T-cell (primary cell): ENCODE results near the gene SYP. TPM values are rescaled to one million over a fixed set of nuclear protein-coding genes. Genes with fewer than 3 reads are reported as not detected.

Experiments
- ATAC-seq, 4 experiments: fragments of 200-7000 bp in 3 of 4; fragments of 150-1000 bp in 1 of 4; cut with Tn5 transposase; replicated peaks in 1 of 4; 1 replicate in 3 of 4; 2 replicates in 1 of 4; pipeline ENCODE4 v1.10.0; 2021; ENCODE audit warnings: moderate library complexity in 3 of 4, mild to moderate bottlenecking in 2 of 4, moderate number of reproducible peaks in 1 of 4
- CTCF ChIA-PET, 2 donors: fragments of 300-600 bp; sonication (Branson Sonifier 250); formaldehyde crosslinking; loops; one replicate each; lab custom pipeline; 2022; ENCODE audit warnings: antibody characterized with exemption in 2 of 2; lab: Charles Lee
- POLR2A ChIA-PET, 2 donors: fragments of 300-600 bp; sonication (Branson Sonifier 250); formaldehyde crosslinking; loops; one replicate each; lab custom pipeline; 2022; ENCODE audit warnings: antibody characterized with exemption in 2 of 2; lab: Charles Lee
- DNase-seq, 35 experiments: peaks; one replicate each; pipeline versions ENCODE4 v3.0.0 to v3.0.0-alpha.2; 2013 to 2023
- H3K27ac ChIP-seq: one replicate; pipeline ENCODE4 v1.5.1; 2013; ENCODE audit warnings: low read length
- H3K27me3 ChIP-seq, 2 experiments: replicated peaks in 1 of 2; 1 replicate in 1 of 2; 2 replicates in 1 of 2; pipeline versions ENCODE4 v1.6.1 to v1.7.0; 2013; ENCODE audit warnings: low read length in 1 of 2, mixed read lengths in 1 of 2; ENCODE audit not compliant: control insufficient read depth in 2 of 2, insufficient read depth in 2 of 2; ENCODE audit errors: extremely low read depth in 1 of 2
- H3K36me3 ChIP-seq, 2 donors: 1 replicate in 1 of 2; 2 replicates in 1 of 2; pipeline versions ENCODE4 v1.6.1 to v1.7.0; 2013; ENCODE audit warnings: low read length in 1 of 2; ENCODE audit not compliant: control insufficient read depth in 2 of 2, insufficient read depth in 1 of 2; ENCODE audit errors: extremely low read depth in 1 of 2
- H3K4me1 ChIP-seq, 2 experiments: 1 replicate in 1 of 2; 2 replicates in 1 of 2; pipeline versions ENCODE4 v1.6.1 to v1.7.0; 2013; ENCODE audit warnings: low read length in 2 of 2, mixed read lengths in 1 of 2; ENCODE audit not compliant: insufficient read depth in 2 of 2, control insufficient read depth in 1 of 2; ENCODE audit errors: extremely low read depth in 1 of 2
- H3K4me3 ChIP-seq, 2 donors: 1 replicate in 1 of 2; 2 replicates in 1 of 2; pipeline versions ENCODE4 v1.5.1 to v1.7.0; 2013; ENCODE audit warnings: mild to moderate bottlenecking in 2 of 2, low read length in 1 of 2, moderate library complexity in 1 of 2; ENCODE audit not compliant: control insufficient read depth in 1 of 2; ENCODE audit errors: extremely low read depth in 1 of 2
- H3K9me3 ChIP-seq: 2 replicates; pipeline ENCODE4 v1.7.0; 2013
- H3K27ac Mint-ChIP-seq, 2 donors: one replicate each; pipeline ENCODE4 v1.8.0; 2020 to 2021; ENCODE audit warnings: mild to moderate bottlenecking in 2 of 2, mixed read lengths in 2 of 2
- H3K27me3 Mint-ChIP-seq, 2 donors: one replicate each; pipeline ENCODE4 v1.8.0; 2021 to 2022; ENCODE audit warnings: mixed read lengths in 2 of 2
- H3K36me3 Mint-ChIP-seq: one replicate; pipeline ENCODE4 v1.8.0; 2021; ENCODE audit warnings: mixed read lengths
- H3K4me1 Mint-ChIP-seq, 3 donors: one replicate each; pipeline ENCODE4 v1.8.0; 2020 to 2022; ENCODE audit warnings: mixed read lengths in 3 of 3, mild to moderate bottlenecking in 1 of 3
- H3K4me3 Mint-ChIP-seq, 3 donors: one replicate each; pipeline ENCODE4 v1.8.0; 2020 to 2022; ENCODE audit warnings: mild to moderate bottlenecking in 3 of 3, mixed read lengths in 3 of 3, moderate library complexity in 3 of 3
- H3K9me3 Mint-ChIP-seq, 3 donors: one replicate each; pipeline ENCODE4 v1.8.0; 2020 to 2022; ENCODE audit warnings: mixed read lengths in 3 of 3
- WGBS: methylation state at CpG from one replicate; pipeline ENCODE4 v1.1.5; 2013; ENCODE audit warnings: missing lambda C conversion rate; ENCODE audit not compliant: insufficient coverage; 5-methylcytosine and 5-hydroxymethylcytosine counted together
- total RNA-seq, 35 experiments: library from RNA in 6 of 35; stranded (reverse) in 6 of 35; fragments of 120-200 nt in 1 of 35; gene quantifications; one replicate each; pipeline versions ENCODE4 v1.2.1 to v1.2.4 and lab custom pipeline; 2013 to 2026

Gene SYP
- total RNA-seq (under 1 TPM; 0.53 to 0.89 (median 0.70) TPM), total RNA-seq (lab: John Stamatoyannopoulos, UW) (0.30 to 16.2 (median 0.81) reads per million in 29 experiments)
- total RNA-seq (2013) = 0.90 TPM

DNA sequence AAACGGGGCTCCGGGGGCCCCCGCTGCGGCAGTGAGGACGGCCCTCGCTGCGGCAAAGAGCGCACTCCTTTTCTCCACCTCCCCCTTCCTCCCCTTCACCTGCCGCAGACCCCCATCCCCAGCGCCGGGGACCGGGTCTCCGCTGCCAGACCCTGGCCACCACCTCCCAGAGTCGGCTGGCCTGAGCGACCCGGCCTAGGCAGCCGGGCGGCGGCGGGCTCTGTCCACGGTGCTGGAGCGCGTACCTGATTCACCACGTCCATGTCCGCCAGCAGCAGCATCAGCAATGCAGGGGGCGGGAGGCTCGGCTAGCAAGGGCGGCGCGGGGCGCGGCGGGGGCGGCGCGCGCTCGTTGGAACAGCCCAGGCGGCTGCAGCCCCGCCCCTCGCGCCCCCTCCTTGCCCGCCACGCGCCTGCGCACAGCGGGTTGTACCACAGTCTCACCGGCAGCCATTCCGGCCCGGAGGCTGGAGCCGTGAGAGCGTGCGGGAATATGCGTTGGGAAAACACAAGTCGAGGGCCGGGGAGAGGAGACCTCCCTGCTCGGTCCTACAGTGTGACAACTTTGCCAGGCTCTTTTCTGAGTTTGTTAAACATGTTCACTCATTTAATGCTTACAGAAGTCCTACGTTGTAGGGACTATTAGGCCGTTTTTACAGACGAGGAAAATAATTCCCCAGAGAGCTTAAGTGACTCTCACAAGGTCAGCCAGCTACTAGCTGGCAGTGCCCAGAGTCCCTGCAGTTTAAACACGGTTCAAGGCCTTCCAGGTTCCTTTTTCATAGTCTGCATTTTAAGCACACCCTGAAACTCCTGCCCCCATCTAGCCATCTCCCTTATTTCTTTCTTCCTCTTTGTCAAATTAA lies at the start of gene SYP:
Gene SYP (minus strand): TSS at position 288 of the 866 bp plus-strand sequence. CDS start 7 bp downstream, at position 281.
- peak within 1 kb of the TSS; percentile 74 to 81 for H3K27ac Mint-ChIP-seq
- H3K27me3 ChIP-seq = peaks cover 0 to 6% of the 10 kb centered on the region in 2 experiments
- H3K4me1 Mint-ChIP-seq = peaks cover 8 to 20% (median 17%) of the 10 kb centered on the region in 3 donors
- H3K9me3 ChIP-seq = no peaks in the 10 kb centered on the region
- H3K36me3 ChIP-seq = no peaks in the 10 kb centered on the region
- 0% methylated on average over 11 of the region's 61 CpGs for WGBS
- H3K27me3 Mint-ChIP-seq = peaks cover 0 to 5% of the 10 kb centered on the region in 2 donors
- H3K4me1 ChIP-seq = peaks cover 2 to 19% of the 10 kb centered on the region in 2 experiments
- ATAC-seq = peak; percentile 96 to 99 (median 98)
- peak; percentile 71 to 92 (median 82) for DNase-seq
- peak within 1 kb of the TSS; percentile 11 to 60 (median 51) for H3K4me3 Mint-ChIP-seq
- POLR2A ChIA-PET = interaction anchor here in 1 of 2 donors (0.8 kb wide), 1 partner anchor 69 kb away, joined by 3 read pairs; the partner anchor contains the start of gene PPP1R3F
- peak within 1 kb of the TSS; percentile 4 to 49 for H3K4me3 ChIP-seq
- peaks cover 7% of the 10 kb centered on the region for H3K36me3 Mint-ChIP-seq
- H3K9me3 Mint-ChIP-seq = no peaks in the 10 kb centered on the region
- CTCF ChIA-PET = no interaction called here
- peak within 1 kb of the TSS; percentile 66 for H3K27ac ChIP-seq

DNA sequence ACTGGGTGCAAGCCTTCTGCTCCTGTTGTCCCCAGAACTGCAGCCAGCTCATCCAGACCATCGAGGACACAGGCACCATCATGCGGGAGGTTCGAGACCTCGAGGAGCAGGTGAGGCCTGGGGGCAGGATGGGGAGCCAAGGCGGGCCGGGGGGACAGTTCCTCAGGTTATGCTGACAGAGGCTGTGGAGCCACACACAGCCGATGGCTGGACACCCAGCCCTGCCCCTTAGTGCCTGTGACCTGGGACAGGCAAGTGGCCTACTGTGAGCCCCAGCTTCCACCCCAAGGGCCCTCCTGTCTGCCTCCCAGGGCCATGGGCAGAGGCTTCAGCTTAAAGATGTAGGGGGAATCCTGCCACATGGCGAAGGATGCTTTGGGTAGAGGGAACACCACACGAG lies 49.6 kb upstream of the SYP start:
- ATAC-seq = no peak
- H3K36me3 ChIP-seq = peaks cover 0 to 28% of the 10 kb centered on the region in 2 donors

GRCh38 chrX:49249071-49249470 lies 49.1 kb upstream of the SYP start:
- H3K9me3 ChIP-seq = no peaks in the 10 kb centered on the region
- H3K27ac ChIP-seq = no peak overlapping the region
- Mint-ChIP-seq H3K4me1 (peaks cover 5 to 7% (median 6%) of the 10 kb centered on the region in 3 donors), H3K36me3 (peaks cover 23% of the 10 kb centered on the region), H3K9me3 (no peaks in the 10 kb centered on the region), H3K27ac (no peak overlapping the region), H3K4me3 (no peak overlapping the region), H3K27me3 (peaks cover 0 to 10% of the 10 kb centered on the region in 2 donors)
- no CpG with 5 or more reads among the region's 6 CpGs for WGBS
- DNase-seq (no peak), ATAC-seq (no peak)
- POLR2A ChIA-PET = interaction anchor here in 1 of 2 donors (0.6 to 1.1 kb wide), 3 partner anchors 11 to 98 kb away, joined by 5 to 8 read pairs (median 7); no protein-coding TSS in a partner anchor
- CTCF ChIA-PET = no interaction called here
- peaks cover 0 to 30% of the 10 kb centered on the region in 2 donors for H3K36me3 ChIP-seq
- no peaks in the 10 kb centered on the region for H3K27me3 ChIP-seq
- H3K4me3 ChIP-seq = no peak overlapping the region
- H3K4me1 ChIP-seq = no peaks in the 10 kb centered on the region

More for the DNA sequence above, 49.6 kb upstream of the SYP start:
- Mint-ChIP-seq H3K4me3 (no peak overlapping the region), H3K27ac (no peak overlapping the region), H3K4me1 (peaks cover 5 to 7% (median 6%) of the 10 kb centered on the region in 3 donors), H3K9me3 (no peaks in the 10 kb centered on the region), H3K27me3 (peaks cover 0 to 10% of the 10 kb centered on the region in 2 donors), H3K36me3 (peaks cover 19% of the 10 kb centered on the region)
- ChIA-PET CTCF (no interaction called here), POLR2A (interaction anchor here in 1 of 2 donors (0.6 kb wide), 1 partner anchor 12 kb away, joined by 7 read pairs; no protein-coding TSS in a partner anchor)
- DNase-seq = no peak
- H3K4me3 ChIP-seq = no peak overlapping the region
- H3K4me1 ChIP-seq = no peaks in the 10 kb centered on the region
- no CpG with 5 or more reads among the region's 9 CpGs for WGBS
- no peaks in the 10 kb centered on the region for H3K27me3 ChIP-seq
- no peaks in the 10 kb centered on the region for H3K9me3 ChIP-seq
- no peak overlapping the region for H3K27ac ChIP-seq

- Mint-ChIP-seq H3K36me3 (peaks cover 30% of the 10 kb centered on the region), H3K27ac (no peak overlapping the region)
- CTCF ChIA-PET = no interaction called here
Measured at GRCh38 chrX:49247916-49248811, 48.2 kb upstream of the SYP start.

GRCh38 chrX:49247346-49247745 lies 47.4 kb upstream of the SYP start:
- Histone ChIP-seq H3K27me3 (no peaks in the 10 kb centered on the region), H3K4me3 (no peak overlapping the region), H3K9me3 (no peaks in the 10 kb centered on the region), H3K27ac (no peak overlapping the region), H3K36me3 (peaks cover 0 to 45% of the 10 kb centered on the region in 2 donors), H3K4me1 (no peaks in the 10 kb centered on the region)
- Mint-ChIP-seq H3K27me3 (peaks cover 0 to 10% of the 10 kb centered on the region in 2 donors), H3K4me3 (no peak overlapping the region), H3K9me3 (no peaks in the 10 kb centered on the region), H3K4me1 (peaks cover 5 to 7% (median 6%) of the 10 kb centered on the region in 3 donors), H3K27ac (peak overlapping the region in 1 of 2 donors; percentile 68), H3K36me3 (peaks cover 26% of the 10 kb centered on the region)
- ChIA-PET CTCF (no interaction called here), POLR2A (no interaction called here)
- DNase-seq = no peak
- WGBS = no CpG with 5 or more reads among the region's 11 CpGs
- no peak for ATAC-seq

More at GRCh38 chrX:49247916-49248811, 48.2 kb upstream of the SYP start:
- Histone ChIP-seq H3K4me3 (no peak overlapping the region), H3K36me3 (peaks cover 0 to 36% of the 10 kb centered on the region in 2 donors), H3K9me3 (no peaks in the 10 kb centered on the region), H3K27ac (no peak overlapping the region), H3K4me1 (no peaks in the 10 kb centered on the region), H3K27me3 (no peaks in the 10 kb centered on the region)
- ATAC-seq (no peak), DNase-seq (no peak)
- peaks cover 5 to 7% (median 6%) of the 10 kb centered on the region in 3 donors for H3K4me1 Mint-ChIP-seq
- POLR2A ChIA-PET = interaction anchor here in 1 of 2 donors (0.5 to 1.1 kb wide), 3 partner anchors 15 to 97 kb away, joined by 3 to 8 read pairs (median 5); no protein-coding TSS in a partner anchor
- H3K4me3 Mint-ChIP-seq = no peak overlapping the region
- no peaks in the 10 kb centered on the region for H3K9me3 Mint-ChIP-seq
- WGBS = 94% methylated on average over 15 of the region's 28 CpGs
- H3K27me3 Mint-ChIP-seq = peaks cover 0 to 10% of the 10 kb centered on the region in 2 donors
